Suprapubic skin (tissue), 4 donors: Measurements from ENCODE around the gene ARID5B. TPM values are rescaled to one million over a fixed set of nuclear protein-coding genes. Genes with fewer than 3 reads are reported as not detected.

Experiments
- DNase-seq, 2 donors: peaks; one replicate each; pipeline ENCODE4 v3.0.0-alpha.2; 2019; ENCODE audit warnings: low spot score in 2 of 2
- H3K27ac ChIP-seq: fragments of 200-600 bp; sonication (generic); one replicate; pipeline ENCODE4 v1.5.1; 2019
- H3K27me3 ChIP-seq: fragments of 200-600 bp; sonication (generic); one replicate; pipeline ENCODE4 v1.5.1; 2019
- H3K36me3 ChIP-seq: fragments of 200-600 bp; sonication (generic); one replicate; pipeline ENCODE4 v1.5.1; 2019
- H3K4me1 ChIP-seq: fragments of 200-600 bp; sonication (generic); one replicate; pipeline ENCODE4 v1.5.1; 2019
- H3K4me3 ChIP-seq: fragments of 200-600 bp; sonication (generic); one replicate; pipeline ENCODE4 v1.5.1; 2019; ENCODE audit warnings: mild to moderate bottlenecking
- H3K9me3 ChIP-seq: fragments of 200-600 bp; sonication (generic); one replicate; pipeline ENCODE4 v1.5.1; 2019
- CTCF ChIP-seq, 2 donors: fragments of 200-600 bp in 1 of 2; fragments of 450-650 bp in 1 of 2; sonication (generic) in 1 of 2; IDR thresholded peaks; one replicate each; pipeline ENCODE4 v1.5.1; 2016 to 2019; ENCODE audit warnings: antibody characterized with exemption in 2 of 2, mild to moderate bottlenecking in 1 of 2, moderate library complexity in 1 of 2
- EP300 ChIP-seq: sonication (generic); formaldehyde crosslinking; IDR thresholded peaks from one replicate; pipeline ENCODE4 v1.6.1; 2017; ENCODE audit warnings: antibody characterized with exemption
- POLR2A ChIP-seq, 2 donors: fragments of 450-650 bp; IDR thresholded peaks; one replicate each; pipeline ENCODE4 v1.6.1; 2017; ENCODE audit warnings: antibody characterized with exemption in 2 of 2, mild to moderate bottlenecking in 2 of 2, moderate library complexity in 2 of 2
- POLR2AphosphoS5 ChIP-seq, 3 donors: sonication (generic); formaldehyde crosslinking; IDR thresholded peaks; one replicate each; pipeline ENCODE4 v1.6.1; 2017; ENCODE audit warnings: antibody characterized with exemption in 3 of 3
- WGBS: methylation state at CpG from one replicate; pipeline ENCODE4 v1.1.5; 2018; 5-methylcytosine and 5-hydroxymethylcytosine counted together
- total RNA-seq, 4 donors: library from RNA; depleted of rRNA; stranded (reverse); fragments of >200 nt; gene quantifications; one replicate each; pipeline ENCODE4 v1.1.0, GENCODE V29; 2016

Gene ARID5B
- total RNA-seq, 4 donors from 2014 or later: 45.4 to 75.2 (median 71.9) TPM

GRCh38 chr10:62005281-62005680 lies 103.8 kb downstream of the ARID5B start:
- Histone ChIP-seq H3K27ac (peak overlapping the region; percentile 30), H3K4me3 (no peak overlapping the region), H3K9me3 (no peaks in the 10 kb centered on the region), H3K4me1 (peaks cover 23% of the 10 kb centered on the region), H3K36me3 (no peaks in the 10 kb centered on the region), H3K27me3 (no peaks in the 10 kb centered on the region)
- WGBS: 55% methylated on average over 2 of the region's 2 CpGs
- no peak for DNase-seq
- TF ChIP-seq EP300 (no peak), CTCF (IDR thresholded peaks at IDR 0.05) (no peak), POLR2AphosphoS5 (IDR thresholded peaks at IDR 0.05) (no peak), POLR2A (IDR thresholded peaks at IDR 0.05) (no peak)

- TF ChIP-seq POLR2AphosphoS5 (IDR thresholded peaks at IDR 0.05) (no peak), POLR2A (IDR thresholded peaks at IDR 0.05) (no peak), CTCF (IDR thresholded peaks at IDR 0.05) (no peak)
- H3K27ac ChIP-seq: peak overlapping the region; percentile 30
- no peaks in the 10 kb centered on the region for H3K9me3 ChIP-seq
- no peak for DNase-seq
- WGBS: 55% methylated on average over 3 of the region's 3 CpGs
- H3K27me3 ChIP-seq: no peaks in the 10 kb centered on the region
- no peaks in the 10 kb centered on the region for H3K36me3 ChIP-seq
- H3K4me3 ChIP-seq: no peak overlapping the region
- H3K4me1 ChIP-seq: peaks cover 24% of the 10 kb centered on the region
Observed at GRCh38 chr10:62005687-62006086, 104.2 kb downstream of the ARID5B start.

- no peaks in the 10 kb centered on the region for H3K27me3 ChIP-seq
- no peak overlapping the region for H3K4me3 ChIP-seq
- no peak for TF ChIP-seq EP300
- TF ChIP-seq CTCF (IDR thresholded peaks at IDR 0.05): no peak
- no peak for TF ChIP-seq POLR2AphosphoS5 (IDR thresholded peaks at IDR 0.05)
- TF ChIP-seq POLR2A (IDR thresholded peaks at IDR 0.05): no peak
- H3K9me3 ChIP-seq: no peaks in the 10 kb centered on the region
- peaks cover 27% of the 10 kb centered on the region for H3K4me1 ChIP-seq
- 97% methylated on average over 2 of the region's 2 CpGs for WGBS
- no peak overlapping the region for H3K27ac ChIP-seq
- no peaks in the 10 kb centered on the region for H3K36me3 ChIP-seq
- DNase-seq: no peak
Observed at GRCh38 chr10:62007145-62007544, 105.6 kb downstream of the ARID5B start.

- Histone ChIP-seq H3K27me3 (no peaks in the 10 kb centered on the region), H3K4me3 (no peak overlapping the region), H3K9me3 (no peaks in the 10 kb centered on the region), H3K4me1 (peaks cover 27% of the 10 kb centered on the region), H3K36me3 (no peaks in the 10 kb centered on the region), H3K27ac (no peak overlapping the region)
- no peak for TF ChIP-seq POLR2AphosphoS5 (IDR thresholded peaks at IDR 0.05)
- no peak for TF ChIP-seq EP300
- no peak for TF ChIP-seq CTCF (IDR thresholded peaks at IDR 0.05)
- no peak for TF ChIP-seq POLR2A (IDR thresholded peaks at IDR 0.05)
- no peak for DNase-seq
- 77% methylated on average over 6 of the region's 6 CpGs for WGBS
Observed at GRCh38 chr10:62008196-62008595, 106.7 kb downstream of the ARID5B start.

GRCh38 chr10:62008946-62009345 lies 107.4 kb downstream of the ARID5B start:
- TF ChIP-seq EP300 (no peak), POLR2AphosphoS5 (IDR thresholded peaks at IDR 0.05) (no peak), POLR2A (IDR thresholded peaks at IDR 0.05) (no peak), CTCF (IDR thresholded peaks at IDR 0.05) (no peak)
- Histone ChIP-seq H3K4me3 (no peak overlapping the region), H3K27ac (no peak overlapping the region), H3K9me3 (no peaks in the 10 kb centered on the region), H3K4me1 (peaks cover 25% of the 10 kb centered on the region), H3K27me3 (no peaks in the 10 kb centered on the region), H3K36me3 (no peaks in the 10 kb centered on the region)
- DNase-seq: no peak
- WGBS: 65% methylated on average over 2 of the region's 2 CpGs
